Fibroblast of skin of left quadriceps (primary cell): ENCODE data around the gene SLC26A4.

Experiments used
- DNase-seq, 2 experiments: peaks; one replicate each; pipeline ENCODE4 v3.0.0-alpha.2; 2013; ENCODE audit warnings: low read depth in 2 of 2

The SLC26A4 gene

GRCh38 chr7:107744345-107744750 is 83.7 kb downstream of the SLC26A4 start:
- DNase-seq = peak in 1 of 2 experiments; percentile 8

GRCh38 chr7:107746006-107746405 is 85.4 kb downstream of the SLC26A4 start:
- no peak for DNase-seq

- no peak for DNase-seq
These were observed 90.5 kb downstream of the SLC26A4 start for GRCh38 chr7:107751113-107751512.

- no peak for DNase-seq
These were observed 94.0 kb downstream of the SLC26A4 start for GRCh38 chr7:107754642-107755041.

- no peak for DNase-seq
These were observed 98.0 kb downstream of the SLC26A4 start for GRCh38 chr7:107758667-107759066.

- DNase-seq = no peak
These were observed 106.8 kb downstream of the SLC26A4 start for GRCh38 chr7:107767391-107767790.
